BE2C (cell line): ENCODE measurements around the gene ERGIC3.
"Not testable (repeated sequence)": the region's sequence is repeated elsewhere in the genome, so short reads cannot be mapped to it uniquely, and the experiment has no call there.

ENCODE experiments used
- DNase-seq: peaks from one replicate; pipeline ENCODE4 v3.0.0-alpha.2; 2020
- H3K27me3 ChIP-seq: fragments of 250-450 bp; sonication (Bioruptor Pico); 2 replicates; pipeline ENCODE4 v1.5.1; 2020; ENCODE audit warnings: mild to moderate bottlenecking
- H3K36me3 ChIP-seq: fragments of 250-450 bp; sonication (Bioruptor Pico); 2 replicates; pipeline ENCODE4 v1.5.1; 2020; ENCODE audit warnings: mild to moderate bottlenecking
- H3K4me1 ChIP-seq: fragments of 250-450 bp; sonication (Bioruptor Pico); 2 replicates; pipeline ENCODE4 v1.5.1; 2020
- H3K4me3 ChIP-seq: 2 replicates; pipeline ENCODE4 v1.5.1; 2011; ENCODE audit warnings: low read depth, low read length
- H3K9me3 ChIP-seq: fragments of 250-450 bp; sonication (Bioruptor Pico); 2 replicates; pipeline ENCODE4 v1.5.1; 2020
- TF ChIP-seq, protein P1 (sequence below): IDR thresholded peaks from 2 replicates; pipeline ENCODE4 v1.5.1; 2012; ENCODE audit warnings: mild to moderate bottlenecking, low read depth, low read length

Gene ERGIC3

DNA sequence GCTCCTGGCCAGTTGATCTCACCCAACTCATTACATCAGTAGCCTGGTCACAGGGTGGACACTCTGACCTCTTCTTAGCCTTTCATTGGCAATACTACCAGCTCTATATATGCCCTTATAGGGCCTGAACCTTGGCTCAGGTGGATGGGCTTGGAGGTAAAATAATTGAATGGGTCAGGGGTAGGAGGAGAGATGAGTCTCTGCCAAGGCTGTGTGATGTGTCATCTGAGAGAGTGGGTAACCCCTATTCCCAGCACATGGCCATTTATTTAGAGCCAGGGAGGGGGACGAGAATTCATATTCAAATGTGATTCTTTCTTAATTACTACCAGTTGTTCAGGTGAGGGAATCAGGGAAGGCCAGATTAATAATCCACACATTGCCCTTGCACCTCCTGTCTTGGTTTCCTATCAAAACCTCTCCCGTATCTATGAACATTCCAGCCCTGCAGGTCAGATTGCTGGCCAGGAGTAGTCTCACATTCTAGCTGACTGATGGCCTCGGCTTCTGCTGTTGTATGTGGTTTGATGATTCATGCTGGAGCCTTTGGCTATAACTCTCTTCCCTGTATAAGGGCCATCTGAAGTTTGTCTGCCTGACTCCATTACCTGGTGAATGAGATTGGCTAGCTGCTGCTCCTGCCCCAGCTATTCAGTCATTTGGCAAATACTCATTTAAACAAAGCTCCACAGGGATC is 25.8 kb upstream of the ERGIC3 start:
- Histone ChIP-seq H3K4me3 (no peak overlapping the region), H3K27me3 (no peaks in the 10 kb centered on the region), H3K9me3 (no peaks in the 10 kb centered on the region), H3K4me1 (no peaks in the 10 kb centered on the region), H3K36me3 (peaks cover 4% of the 10 kb centered on the region; the same call in 1 of the 2 replicates)
- TF ChIP-seq, protein P1, sequence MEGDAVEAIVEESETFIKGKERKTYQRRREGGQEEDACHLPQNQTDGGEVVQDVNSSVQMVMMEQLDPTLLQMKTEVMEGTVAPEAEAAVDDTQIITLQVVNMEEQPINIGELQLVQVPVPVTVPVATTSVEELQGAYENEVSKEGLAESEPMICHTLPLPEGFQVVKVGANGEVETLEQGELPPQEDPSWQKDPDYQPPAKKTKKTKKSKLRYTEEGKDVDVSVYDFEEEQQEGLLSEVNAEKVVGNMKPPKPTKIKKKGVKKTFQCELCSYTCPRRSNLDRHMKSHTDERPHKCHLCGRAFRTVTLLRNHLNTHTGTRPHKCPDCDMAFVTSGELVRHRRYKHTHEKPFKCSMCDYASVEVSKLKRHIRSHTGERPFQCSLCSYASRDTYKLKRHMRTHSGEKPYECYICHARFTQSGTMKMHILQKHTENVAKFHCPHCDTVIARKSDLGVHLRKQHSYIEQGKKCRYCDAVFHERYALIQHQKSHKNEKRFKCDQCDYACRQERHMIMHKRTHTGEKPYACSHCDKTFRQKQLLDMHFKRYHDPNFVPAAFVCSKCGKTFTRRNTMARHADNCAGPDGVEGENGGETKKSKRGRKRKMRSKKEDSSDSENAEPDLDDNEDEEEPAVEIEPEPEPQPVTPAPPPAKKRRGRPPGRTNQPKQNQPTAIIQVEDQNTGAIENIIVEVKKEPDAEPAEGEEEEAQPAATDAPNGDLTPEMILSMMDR: no peak
- DNase-seq: no peak

DNA sequence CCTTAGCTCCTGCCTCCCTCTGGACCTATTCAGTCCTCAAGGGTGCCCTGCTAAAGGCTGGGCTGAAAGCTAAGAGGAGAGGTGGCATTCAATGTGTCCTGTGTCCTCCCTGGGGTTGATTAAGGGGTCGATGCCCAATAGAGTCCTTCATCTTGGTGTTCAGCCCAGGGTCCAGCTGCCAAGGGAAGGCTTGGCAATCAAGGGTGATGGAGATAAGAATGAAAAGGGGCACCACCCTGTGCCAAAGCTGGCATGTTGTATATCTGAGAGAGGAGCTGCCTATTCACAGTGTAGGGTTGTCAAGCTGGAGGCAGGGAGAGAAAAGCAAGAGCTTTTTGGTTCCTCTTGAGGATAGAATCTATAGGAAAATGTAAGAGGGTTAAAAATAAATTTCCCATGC is 24.8 kb upstream of the ERGIC3 start:
- H3K9me3 ChIP-seq: no peaks in the 10 kb centered on the region
- peaks cover 4% of the 10 kb centered on the region; the same call in 1 of the 2 replicates for H3K36me3 ChIP-seq
- no peaks in the 10 kb centered on the region for H3K27me3 ChIP-seq
- H3K4me3 ChIP-seq: no peak overlapping the region
- DNase-seq: no peak
- no peaks in the 10 kb centered on the region for H3K4me1 ChIP-seq
- TF ChIP-seq, protein P1: no peak

DNA sequence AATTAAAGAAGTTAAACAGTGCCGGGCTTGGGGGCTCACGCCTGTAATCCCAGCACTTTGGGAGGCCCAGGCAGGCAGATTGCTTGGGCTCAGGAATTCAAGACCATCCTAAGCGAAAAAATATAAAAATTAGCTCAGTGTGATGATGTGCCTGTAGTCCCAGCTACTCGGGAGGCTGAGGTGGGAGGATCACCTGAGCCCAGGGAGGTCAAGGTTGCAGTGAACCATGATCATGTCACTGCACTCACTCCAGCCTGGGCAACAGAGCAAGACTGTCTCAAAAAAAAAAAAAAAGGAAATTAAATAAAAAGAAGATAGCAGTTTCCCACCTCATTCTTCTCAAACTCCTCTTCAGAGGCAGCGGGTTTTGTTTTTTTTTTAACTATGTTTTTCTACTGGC is 24.1 kb upstream of the ERGIC3 start:
- not testable (repeated sequence) for DNase-seq, H3K4me3 ChIP-seq, H3K4me1 ChIP-seq, H3K36me3 ChIP-seq, H3K27me3 ChIP-seq, H3K9me3 ChIP-seq

DNA sequence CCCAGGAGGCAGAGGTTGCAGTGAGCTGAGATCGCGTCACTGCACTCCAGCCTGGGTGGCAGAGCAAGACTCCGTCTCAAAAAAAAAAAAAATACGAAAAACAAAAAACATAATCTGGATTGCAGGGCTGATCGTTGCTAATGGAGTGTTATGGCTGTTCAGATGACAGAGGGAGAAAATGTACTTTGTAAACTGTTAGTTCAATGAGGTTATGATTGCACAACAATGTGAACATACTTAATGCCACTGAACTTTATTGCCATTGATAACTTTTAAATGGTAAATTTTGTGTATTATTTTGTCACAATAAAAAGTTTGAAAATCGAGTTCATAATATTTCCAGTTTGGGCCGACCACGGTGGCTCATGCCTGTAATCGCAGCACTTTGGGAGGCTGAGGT is 22.9 kb upstream of the ERGIC3 start:
- Histone ChIP-seq H3K36me3 (no peaks in the 10 kb centered on the region), H3K4me3 (no peak overlapping the region), H3K4me1 (no peaks in the 10 kb centered on the region), H3K27me3 (no peaks in the 10 kb centered on the region), H3K9me3 (no peaks in the 10 kb centered on the region)
- TF ChIP-seq, protein P1: no peak
- no peak for DNase-seq

DNA sequence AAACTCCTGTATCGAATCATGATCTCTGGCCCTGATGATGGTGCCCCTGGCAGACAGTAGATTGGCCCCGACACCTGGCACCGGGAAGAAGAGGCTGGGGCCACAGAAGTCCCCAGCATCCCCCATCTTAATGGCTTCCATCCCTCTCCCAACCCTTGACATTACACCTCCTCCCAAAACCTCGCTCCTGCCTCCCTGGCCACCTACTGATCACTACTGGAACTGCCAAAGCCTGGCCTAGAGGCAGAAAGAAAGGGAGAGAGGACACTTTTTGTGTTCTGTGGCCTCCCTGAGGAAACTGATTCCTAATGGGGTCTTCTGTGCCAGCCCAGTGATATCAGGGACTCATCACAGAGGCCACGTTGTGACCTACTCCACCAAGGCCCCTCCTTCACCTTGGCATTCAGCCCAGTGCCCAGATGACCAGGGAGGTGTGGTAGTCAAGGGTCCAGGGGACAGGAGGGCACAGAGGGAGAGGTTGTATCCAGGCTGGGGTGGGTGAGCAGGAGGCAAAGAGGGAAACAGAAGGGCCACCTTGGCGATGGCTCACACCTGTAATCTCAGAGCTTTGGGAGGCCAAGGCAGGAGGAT is 18.5 kb upstream of the ERGIC3 start:
- no peaks in the 10 kb centered on the region for H3K9me3 ChIP-seq
- H3K4me1 ChIP-seq: no peaks in the 10 kb centered on the region
- no peaks in the 10 kb centered on the region for H3K27me3 ChIP-seq
- DNase-seq: peak; percentile 49
- no peak overlapping the region for H3K4me3 ChIP-seq
- H3K36me3 ChIP-seq: no peaks in the 10 kb centered on the region
- TF ChIP-seq, protein P1: peak; percentile 68

DNA sequence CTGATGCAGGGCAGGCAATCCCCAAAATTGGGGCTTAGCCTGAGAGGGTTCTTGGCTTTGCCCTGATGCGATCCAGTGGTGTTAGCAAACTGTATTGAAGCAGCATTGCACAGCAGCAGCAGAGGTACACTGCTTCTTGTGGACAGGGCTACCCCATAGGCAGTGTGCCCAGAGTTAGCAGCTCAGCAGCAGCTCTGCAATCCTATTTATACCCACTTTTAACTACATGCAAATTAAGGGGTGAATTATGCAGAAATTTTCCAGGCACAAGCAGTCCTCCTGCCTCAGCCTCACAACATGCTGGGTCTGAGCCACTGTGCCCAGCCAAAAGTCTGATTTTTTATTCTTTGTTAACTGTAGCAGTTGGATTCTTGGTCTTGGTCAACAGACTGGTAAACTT is 16.2 kb upstream of the ERGIC3 start:
- no peaks in the 10 kb centered on the region for H3K36me3 ChIP-seq
- no peaks in the 10 kb centered on the region for H3K27me3 ChIP-seq
- H3K4me3 ChIP-seq: no peak overlapping the region
- no peaks in the 10 kb centered on the region for H3K9me3 ChIP-seq
- H3K4me1 ChIP-seq: no peaks in the 10 kb centered on the region
- TF ChIP-seq, protein P1: no peak
- no peak for DNase-seq
